ENCODE measurements around the gene C6orf52.

C6orf52 gene

DNA sequence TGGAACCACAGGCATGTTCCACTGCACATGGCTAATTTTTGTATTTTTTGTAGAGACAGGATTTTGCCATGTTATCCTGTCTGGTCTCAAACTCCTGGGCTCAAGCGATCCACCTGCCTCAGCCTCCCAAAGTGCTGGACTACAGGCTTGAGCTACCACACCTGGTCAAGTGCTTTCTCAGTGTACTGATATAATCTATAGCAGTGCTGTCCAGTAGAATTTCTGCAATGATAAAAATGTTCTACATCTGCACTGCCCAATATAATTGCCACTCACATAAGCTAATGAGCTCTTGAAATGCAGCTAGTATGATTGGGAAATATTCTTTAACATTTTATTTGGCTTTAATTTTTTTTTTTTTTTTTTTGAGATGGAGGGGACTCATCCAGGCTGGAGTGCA lies 64.2 kb downstream of the C6orf52 start (continued):
- TF ChIP-seq PRDM1 (tag by site-specific recombination; IDR thresholded peaks at IDR 0.05) (no peak), SP3 (tag by site-specific recombination; IDR thresholded peaks at IDR 0.05) (no peak), ZBTB1 (tag by site-specific recombination; IDR thresholded peaks at IDR 0.05) (no peak), ZNF324 (tag by site-specific recombination; IDR thresholded peaks at IDR 0.05) (no peak), ZNF223 (tag by site-specific recombination; IDR thresholded peaks at IDR 0.05) (no peak)
- TF ChIP-seq, protein P1, sequence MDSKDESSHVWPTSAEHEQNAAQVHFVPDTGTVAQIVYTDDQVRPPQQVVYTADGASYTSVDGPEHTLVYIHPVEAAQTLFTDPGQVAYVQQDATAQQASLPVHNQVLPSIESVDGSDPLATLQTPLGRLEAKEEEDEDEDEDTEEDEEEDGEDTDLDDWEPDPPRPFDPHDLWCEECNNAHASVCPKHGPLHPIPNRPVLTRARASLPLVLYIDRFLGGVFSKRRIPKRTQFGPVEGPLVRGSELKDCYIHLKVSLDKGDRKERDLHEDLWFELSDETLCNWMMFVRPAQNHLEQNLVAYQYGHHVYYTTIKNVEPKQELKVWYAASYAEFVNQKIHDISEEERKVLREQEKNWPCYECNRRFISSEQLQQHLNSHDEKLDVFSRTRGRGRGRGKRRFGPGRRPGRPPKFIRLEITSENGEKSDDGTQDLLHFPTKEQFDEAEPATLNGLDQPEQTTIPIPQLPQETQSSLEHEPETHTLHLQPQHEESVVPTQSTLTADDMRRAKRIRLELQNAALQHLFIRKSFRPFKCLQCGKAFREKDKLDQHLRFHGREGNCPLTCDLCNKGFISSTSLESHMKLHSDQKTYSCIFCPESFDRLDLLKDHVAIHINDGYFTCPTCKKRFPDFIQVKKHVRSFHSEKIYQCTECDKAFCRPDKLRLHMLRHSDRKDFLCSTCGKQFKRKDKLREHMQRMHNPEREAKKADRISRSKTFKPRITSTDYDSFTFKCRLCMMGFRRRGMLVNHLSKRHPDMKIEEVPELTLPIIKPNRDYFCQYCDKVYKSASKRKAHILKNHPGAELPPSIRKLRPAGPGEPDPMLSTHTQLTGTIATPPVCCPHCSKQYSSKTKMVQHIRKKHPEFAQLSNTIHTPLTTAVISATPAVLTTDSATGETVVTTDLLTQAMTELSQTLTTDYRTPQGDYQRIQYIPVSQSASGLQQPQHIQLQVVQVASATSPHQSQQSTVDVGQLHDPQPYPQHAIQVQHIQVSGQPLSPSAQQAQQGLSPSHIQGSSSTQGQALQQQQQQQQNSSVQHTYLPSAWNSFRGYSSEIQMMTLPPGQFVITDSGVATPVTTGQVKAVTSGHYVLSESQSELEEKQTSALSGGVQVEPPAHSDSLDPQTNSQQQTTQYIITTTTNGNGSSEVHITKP (tag by site-specific recombination; IDR thresholded peaks at IDR 0.05): no peak
- TF ChIP-seq, protein P2, sequence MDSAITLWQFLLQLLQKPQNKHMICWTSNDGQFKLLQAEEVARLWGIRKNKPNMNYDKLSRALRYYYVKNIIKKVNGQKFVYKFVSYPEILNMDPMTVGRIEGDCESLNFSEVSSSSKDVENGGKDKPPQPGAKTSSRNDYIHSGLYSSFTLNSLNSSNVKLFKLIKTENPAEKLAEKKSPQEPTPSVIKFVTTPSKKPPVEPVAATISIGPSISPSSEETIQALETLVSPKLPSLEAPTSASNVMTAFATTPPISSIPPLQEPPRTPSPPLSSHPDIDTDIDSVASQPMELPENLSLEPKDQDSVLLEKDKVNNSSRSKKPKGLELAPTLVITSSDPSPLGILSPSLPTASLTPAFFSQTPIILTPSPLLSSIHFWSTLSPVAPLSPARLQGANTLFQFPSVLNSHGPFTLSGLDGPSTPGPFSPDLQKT (IDR thresholded peaks at IDR 0.05; ENCODE audit: borderline replicate concordance, low read depth, low read length): no peak

DNA sequence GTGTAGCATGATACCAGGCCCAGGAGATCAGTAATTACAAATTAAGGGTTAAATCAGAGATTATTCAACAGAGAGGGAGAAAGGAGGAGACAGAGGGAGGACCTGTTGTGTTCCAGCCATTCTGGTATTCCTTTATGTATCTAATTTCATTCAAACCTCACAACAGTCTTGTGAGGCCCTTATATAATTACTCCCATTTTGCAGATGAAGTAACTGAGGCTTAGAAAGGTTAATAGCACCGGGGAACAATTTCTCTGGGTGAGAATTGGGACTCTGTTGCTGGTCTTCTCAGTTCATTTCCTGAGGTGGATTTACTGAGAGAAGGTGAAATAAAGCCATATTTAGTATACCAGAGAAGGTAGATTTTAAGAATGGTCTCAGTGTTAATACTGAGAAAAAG lies 66.6 kb downstream of the C6orf52 start:
- CTCF ChIA-PET: no interaction called here
- no peak overlapping the region for H3K27ac ChIP-seq (ENCODE audit: extremely low read depth, low read depth, low read length)
- peaks cover 0 to 15% of the 10 kb centered on the region in 2 experiments; a peak in 1 of 3 replicates for H3K36me3 ChIP-seq (ENCODE audit: control insufficient read depth in 2 of 2, insufficient read depth in 1 of 2, low read length in 2 of 2)
- H3K4me1 ChIP-seq (ENCODE audit: control insufficient read depth, insufficient read depth, low read length): no peaks in the 10 kb centered on the region
- no peaks in the 10 kb centered on the region for H3K9me3 ChIP-seq (ENCODE audit: control insufficient read depth, insufficient read depth, low read depth, low read length)
- no peak overlapping the region for H3K4me3 ChIP-seq (ENCODE audit: low read depth, low read length)
- no peak for TF ChIP-seq ZNF670 (tag by site-specific recombination; IDR thresholded peaks at IDR 0.05; ENCODE audit: low read depth)
- TF ChIP-seq ZFP41 (tag by site-specific recombination; IDR thresholded peaks at IDR 0.05; ENCODE audit: borderline replicate concordance): no peak
- TF ChIP-seq, protein P3, sequence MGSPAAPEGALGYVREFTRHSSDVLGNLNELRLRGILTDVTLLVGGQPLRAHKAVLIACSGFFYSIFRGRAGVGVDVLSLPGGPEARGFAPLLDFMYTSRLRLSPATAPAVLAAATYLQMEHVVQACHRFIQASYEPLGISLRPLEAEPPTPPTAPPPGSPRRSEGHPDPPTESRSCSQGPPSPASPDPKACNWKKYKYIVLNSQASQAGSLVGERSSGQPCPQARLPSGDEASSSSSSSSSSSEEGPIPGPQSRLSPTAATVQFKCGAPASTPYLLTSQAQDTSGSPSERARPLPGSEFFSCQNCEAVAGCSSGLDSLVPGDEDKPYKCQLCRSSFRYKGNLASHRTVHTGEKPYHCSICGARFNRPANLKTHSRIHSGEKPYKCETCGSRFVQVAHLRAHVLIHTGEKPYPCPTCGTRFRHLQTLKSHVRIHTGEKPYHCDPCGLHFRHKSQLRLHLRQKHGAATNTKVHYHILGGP (tag by site-specific recombination; IDR thresholded peaks at IDR 0.05): no peak
- no peak for TF ChIP-seq ZNF530 (tag by site-specific recombination; IDR thresholded peaks at IDR 0.05; ENCODE audit: low read depth)
- no peak for TF ChIP-seq ZNF354C (tag by site-specific recombination; IDR thresholded peaks at IDR 0.05; ENCODE audit: borderline replicate concordance, low read depth)
- no peak for TF ChIP-seq ZFP69B (tag by site-specific recombination; IDR thresholded peaks at IDR 0.05)
- TF ChIP-seq, protein P4, sequence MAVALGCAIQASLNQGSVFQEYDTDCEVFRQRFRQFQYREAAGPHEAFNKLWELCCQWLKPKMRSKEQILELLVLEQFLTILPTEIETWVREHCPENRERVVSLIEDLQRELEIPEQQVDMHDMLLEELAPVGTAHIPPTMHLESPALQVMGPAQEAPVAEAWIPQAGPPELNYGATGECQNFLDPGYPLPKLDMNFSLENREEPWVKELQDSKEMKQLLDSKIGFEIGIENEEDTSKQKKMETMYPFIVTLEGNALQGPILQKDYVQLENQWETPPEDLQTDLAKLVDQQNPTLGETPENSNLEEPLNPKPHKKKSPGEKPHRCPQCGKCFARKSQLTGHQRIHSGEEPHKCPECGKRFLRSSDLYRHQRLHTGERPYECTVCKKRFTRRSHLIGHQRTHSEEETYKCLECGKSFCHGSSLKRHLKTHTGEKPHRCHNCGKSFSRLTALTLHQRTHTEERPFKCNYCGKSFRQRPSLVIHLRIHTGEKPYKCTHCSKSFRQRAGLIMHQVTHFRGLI (tag by site-specific recombination; IDR thresholded peaks at IDR 0.05): no peak
- no peak for TF ChIP-seq BCL11A (tag by site-specific recombination; IDR thresholded peaks at IDR 0.05; ENCODE audit: low read depth)
- no peak for TF ChIP-seq ZNF274 (IDR thresholded peaks at IDR 0.05; ENCODE audit: low read length)
- no peak for TF ChIP-seq ZNF274 (tag by site-specific recombination; IDR thresholded peaks at IDR 0.05; ENCODE audit: borderline replicate concordance)
- TF ChIP-seq, protein P5, sequence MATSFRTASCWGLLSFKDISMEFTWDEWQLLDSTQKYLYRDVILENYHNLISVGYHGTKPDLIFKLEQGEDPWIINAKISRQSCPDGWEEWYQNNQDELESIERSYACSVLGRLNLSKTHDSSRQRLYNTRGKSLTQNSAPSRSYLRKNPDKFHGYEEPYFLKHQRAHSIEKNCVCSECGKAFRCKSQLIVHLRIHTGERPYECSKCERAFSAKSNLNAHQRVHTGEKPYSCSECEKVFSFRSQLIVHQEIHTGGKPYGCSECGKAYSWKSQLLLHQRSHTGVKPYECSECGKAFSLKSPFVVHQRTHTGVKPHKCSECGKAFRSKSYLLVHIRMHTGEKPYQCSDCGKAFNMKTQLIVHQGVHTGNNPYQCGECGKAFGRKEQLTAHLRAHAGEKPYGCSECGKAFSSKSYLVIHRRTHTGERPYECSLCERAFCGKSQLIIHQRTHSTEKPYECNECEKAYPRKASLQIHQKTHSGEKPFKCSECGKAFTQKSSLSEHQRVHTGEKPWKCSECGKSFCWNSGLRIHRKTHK (tag by site-specific recombination; IDR thresholded peaks at IDR 0.05): no peak
- TF ChIP-seq ZBTB17 (tag by site-specific recombination; IDR thresholded peaks at IDR 0.05): no peak
- TF ChIP-seq ZNF23 (tag by site-specific recombination; IDR thresholded peaks at IDR 0.05; ENCODE audit: borderline replicate concordance): no peak
- no peak for TF ChIP-seq ZNF239 (tag by site-specific recombination; IDR thresholded peaks at IDR 0.05)
- TF ChIP-seq ZNF202 (tag by site-specific recombination; IDR thresholded peaks at IDR 0.05; ENCODE audit: borderline replicate concordance): no peak
- no peak for TF ChIP-seq ZNF623 (tag by site-specific recombination; IDR thresholded peaks at IDR 0.05)
- TF ChIP-seq ZNF555 (tag by site-specific recombination; conservative IDR thresholded peaks at IDR 0.05): no peak
- no peak for TF ChIP-seq FEZF1 (tag by site-specific recombination; IDR thresholded peaks at IDR 0.05)
- POLR2A ChIA-PET: no interaction called here
